HEK293 (cell line): ENCODE results near the gene AMN.

Experiments
- ZNF24 ChIP-seq: fragments of 450-650 bp; formaldehyde crosslinking; IDR thresholded peaks from 2 replicates; pipeline ENCODE4 v1.5.1; 2016; ENCODE audit warnings: missing biosample characterization, missing genetic modification characterization
- ZNF600 ChIP-seq: fragments of 450-650 bp; formaldehyde crosslinking; IDR thresholded peaks from 2 replicates; pipeline ENCODE4 v1.5.1; 2016; ENCODE audit warnings: missing biosample characterization, missing genetic modification characterization
- ZNF623 ChIP-seq: fragments of 450-650 bp; formaldehyde crosslinking; IDR thresholded peaks from 2 replicates; pipeline ENCODE4 v1.5.1; 2016; ENCODE audit warnings: missing biosample characterization, missing genetic modification characterization
- ZNF776 ChIP-seq: fragments of 450-650 bp; formaldehyde crosslinking; IDR thresholded peaks from 2 replicates; pipeline ENCODE4 v1.5.0; 2017; ENCODE audit warnings: missing biosample characterization, missing genetic modification characterization, borderline replicate concordance
- TF ChIP-seq, protein P1 (sequence below): fragments of 450-650 bp; formaldehyde crosslinking; IDR thresholded peaks from 2 replicates; pipeline ENCODE4 v1.5.1; 2016; ENCODE audit warnings: missing biosample characterization, missing genetic modification characterization
- TF ChIP-seq, protein P2 (sequence below): fragments of 450-650 bp; formaldehyde crosslinking; IDR thresholded peaks from 2 replicates; pipeline ENCODE4 v1.5.1; 2016; ENCODE audit warnings: missing biosample characterization, missing genetic modification characterization

DNA sequence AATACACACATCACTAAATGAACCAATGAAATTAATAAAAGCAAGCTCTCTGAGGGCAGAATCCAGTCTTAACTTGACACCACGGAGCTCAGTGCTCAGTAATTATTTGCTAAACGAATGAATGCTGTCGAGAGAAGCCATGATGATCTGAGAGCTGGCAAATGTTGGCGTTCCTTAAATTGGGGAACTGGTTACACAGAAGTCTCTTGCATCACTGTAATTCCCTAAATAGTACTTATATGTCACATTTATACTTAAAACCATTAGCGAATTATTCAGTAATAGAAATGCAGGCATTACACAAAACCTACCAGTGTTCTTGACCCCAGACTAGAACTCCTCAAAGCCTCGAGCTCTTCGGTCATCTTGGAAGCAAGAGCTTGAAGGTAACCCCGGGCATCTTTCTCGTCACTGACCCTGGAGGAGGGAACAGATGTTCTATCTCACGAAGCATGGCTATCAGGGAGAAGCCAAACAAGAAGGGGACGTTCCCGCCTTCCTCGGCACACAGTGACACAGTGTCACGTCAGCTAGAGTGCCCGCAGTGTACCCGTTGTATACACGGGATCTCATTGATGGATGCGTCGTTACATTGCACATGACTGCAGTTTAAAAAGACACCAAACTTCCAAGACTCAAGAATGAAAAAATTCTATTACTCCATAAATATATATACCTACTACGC lies 43.6 kb downstream of the AMN start:
- TF ChIP-seq, protein P1, sequence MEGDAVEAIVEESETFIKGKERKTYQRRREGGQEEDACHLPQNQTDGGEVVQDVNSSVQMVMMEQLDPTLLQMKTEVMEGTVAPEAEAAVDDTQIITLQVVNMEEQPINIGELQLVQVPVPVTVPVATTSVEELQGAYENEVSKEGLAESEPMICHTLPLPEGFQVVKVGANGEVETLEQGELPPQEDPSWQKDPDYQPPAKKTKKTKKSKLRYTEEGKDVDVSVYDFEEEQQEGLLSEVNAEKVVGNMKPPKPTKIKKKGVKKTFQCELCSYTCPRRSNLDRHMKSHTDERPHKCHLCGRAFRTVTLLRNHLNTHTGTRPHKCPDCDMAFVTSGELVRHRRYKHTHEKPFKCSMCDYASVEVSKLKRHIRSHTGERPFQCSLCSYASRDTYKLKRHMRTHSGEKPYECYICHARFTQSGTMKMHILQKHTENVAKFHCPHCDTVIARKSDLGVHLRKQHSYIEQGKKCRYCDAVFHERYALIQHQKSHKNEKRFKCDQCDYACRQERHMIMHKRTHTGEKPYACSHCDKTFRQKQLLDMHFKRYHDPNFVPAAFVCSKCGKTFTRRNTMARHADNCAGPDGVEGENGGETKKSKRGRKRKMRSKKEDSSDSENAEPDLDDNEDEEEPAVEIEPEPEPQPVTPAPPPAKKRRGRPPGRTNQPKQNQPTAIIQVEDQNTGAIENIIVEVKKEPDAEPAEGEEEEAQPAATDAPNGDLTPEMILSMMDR (tag by site-specific recombination): no peak
- TF ChIP-seq ZNF623 (no peak), ZNF776 (no peak), ZNF600 (no peak), ZNF24 (no peak)
- TF ChIP-seq, protein P2, sequence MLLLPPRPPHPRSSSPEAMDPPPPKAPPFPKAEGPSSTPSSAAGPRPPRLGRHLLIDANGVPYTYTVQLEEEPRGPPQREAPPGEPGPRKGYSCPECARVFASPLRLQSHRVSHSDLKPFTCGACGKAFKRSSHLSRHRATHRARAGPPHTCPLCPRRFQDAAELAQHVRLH (tag by site-specific recombination): no peak
